SIG-M5 treated with dmso at 0.1 percent for 504 hours (cell line): ENCODE results near the gene ARHGAP26.

Experiments used
- DNase-seq: peaks from one replicate; lab custom pipeline; 2025; ENCODE audit not compliant: unreplicated experiment; lab: John Stamatoyannopoulos, UW

Gene ARHGAP26

DNA sequence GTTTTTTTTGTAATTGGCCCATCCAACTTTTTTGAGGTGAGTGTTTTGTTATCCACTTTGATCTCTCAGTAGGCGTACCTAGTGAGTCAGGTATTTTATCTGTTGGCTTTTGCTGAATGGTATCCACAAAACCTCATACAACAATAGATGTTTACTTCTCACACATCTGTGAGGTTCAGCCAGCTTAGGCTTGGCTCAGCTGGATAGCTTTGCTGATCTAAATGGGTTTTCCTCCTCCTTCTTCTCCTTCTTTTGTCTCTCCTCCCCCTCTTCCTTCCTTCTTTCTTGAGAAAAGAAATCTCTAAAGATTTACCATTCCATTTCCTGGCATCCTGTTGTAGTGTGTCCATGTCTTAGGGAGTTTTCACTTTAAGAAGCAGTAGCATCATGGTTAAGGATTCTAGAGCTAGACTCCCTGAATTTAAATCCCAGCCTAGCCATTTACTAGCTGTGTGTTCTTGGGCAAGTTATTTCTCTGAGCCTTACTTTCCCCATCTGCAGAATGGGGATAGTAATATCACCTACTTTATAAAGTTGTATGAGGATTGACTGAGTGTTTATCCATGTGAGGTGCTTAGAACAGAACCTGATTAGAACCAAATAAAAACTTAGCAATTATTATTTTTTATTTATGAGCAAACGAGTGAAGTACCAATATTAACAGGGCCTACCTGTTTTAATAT, 126.3 kb downstream of the ARHGAP26 start:
- DNase-seq, result no peak

DNA sequence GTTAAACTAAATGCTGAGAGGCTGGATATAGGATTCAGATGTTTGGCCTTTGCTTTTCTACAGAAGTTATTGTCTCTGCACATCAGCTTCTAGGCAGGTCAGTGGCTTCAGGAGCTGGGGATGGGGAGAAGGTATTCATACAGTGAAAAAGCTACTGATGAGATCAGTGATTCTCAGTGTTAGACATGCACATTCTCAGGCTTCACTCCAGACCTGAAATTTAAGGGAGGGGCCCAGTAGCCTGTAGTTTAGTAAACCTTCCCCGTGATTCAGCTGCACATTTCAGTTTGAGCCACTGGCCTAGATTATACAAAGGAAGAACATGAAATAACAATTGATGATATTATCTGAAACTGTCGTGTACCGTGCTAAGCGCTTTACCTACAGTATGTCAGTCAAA, 127.2 kb downstream of the ARHGAP26 start:
- no peak for DNase-seq

DNA sequence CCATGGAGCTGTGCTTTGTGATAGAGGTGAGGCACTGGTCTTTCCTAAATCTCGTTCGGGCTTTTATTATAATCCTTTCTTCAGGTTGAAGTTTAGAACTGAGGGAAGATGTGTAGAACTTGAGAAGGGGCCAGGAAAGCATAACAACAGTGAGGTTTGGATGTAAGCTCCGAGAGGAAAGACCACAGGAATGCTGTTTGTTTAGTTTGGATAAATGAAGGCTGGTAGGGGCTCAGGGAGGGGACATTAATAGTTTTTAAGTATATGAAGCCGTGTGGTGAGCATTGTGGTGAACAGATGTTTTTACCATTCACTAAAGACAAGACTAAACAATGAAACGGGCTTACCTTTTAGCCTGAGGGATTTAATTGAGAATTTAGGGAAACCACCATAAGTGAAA, 130.8 kb downstream of the ARHGAP26 start:
- DNase-seq, result no peak

DNA sequence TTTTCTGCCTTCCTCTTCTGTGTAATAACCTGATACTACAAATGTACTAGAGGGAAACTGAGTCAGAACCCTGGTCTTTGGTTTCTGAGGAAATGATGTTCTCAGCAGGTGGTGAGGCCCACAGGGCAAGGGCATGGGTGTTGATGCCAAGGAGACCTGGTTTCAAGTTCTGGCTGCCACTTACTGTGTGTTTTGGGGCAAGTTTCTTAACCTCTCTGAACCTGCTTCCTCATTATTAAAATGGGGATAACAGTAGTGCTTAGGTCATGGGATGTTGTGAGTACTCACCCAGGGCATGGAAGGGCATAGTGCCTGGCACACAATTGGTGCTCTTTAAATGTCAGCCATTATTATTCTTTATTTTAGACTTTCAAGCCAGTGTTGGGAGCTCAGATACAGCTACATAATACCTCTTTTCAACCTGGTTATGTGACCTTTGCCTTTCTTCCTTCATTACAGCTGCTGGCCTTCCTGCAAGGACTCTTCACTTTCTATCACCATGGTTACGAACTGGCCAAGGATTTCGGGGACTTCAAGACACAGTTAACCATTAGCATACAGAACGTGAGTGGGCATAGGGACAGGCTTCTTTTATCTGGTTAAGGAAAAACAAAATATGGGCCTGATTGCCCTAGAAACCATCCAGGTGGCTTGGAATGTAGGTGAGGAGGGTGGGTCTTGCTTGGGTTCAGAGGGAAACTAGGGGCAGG, 131.5 kb downstream of the ARHGAP26 start:
- no peak for DNase-seq

DNA sequence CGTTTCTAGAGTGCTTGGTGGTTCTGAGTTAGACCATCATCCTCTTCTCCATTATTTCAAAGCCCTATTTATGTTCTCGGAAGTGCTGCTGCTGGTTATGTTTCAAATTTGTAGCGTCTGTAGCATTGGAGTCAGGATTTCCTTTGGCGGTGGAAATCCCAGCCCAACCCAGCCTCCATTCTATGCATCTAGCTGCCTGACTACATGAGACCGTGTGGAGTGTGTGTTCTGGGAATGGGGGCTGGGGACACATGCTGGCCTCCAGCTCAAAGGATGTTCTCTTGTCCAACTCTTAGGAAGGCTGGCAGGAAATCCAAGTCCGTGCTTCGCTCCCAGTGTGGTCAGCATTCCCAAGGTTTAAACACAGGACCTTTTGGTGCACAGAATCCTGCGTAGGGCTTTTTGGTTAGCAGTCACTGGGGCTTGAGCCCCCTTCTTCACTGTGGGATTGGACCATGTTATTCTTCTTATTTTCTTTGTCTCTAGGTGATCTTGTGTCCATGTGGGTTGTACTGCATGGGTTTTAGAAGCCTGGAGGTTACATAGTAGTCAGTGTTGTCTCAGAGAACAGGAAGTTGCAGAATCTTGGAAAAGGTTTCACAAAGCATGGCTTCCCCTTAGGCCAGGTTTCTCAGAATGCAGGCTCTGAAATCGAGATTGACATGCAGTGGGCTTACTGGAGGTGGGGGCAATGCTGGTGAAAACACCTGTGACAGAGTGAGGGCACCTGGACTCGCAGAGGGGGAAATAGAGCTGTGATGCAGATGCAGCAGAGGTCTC, 132.2 kb downstream of the ARHGAP26 start:
- peak; percentile 68 for DNase-seq

DNA sequence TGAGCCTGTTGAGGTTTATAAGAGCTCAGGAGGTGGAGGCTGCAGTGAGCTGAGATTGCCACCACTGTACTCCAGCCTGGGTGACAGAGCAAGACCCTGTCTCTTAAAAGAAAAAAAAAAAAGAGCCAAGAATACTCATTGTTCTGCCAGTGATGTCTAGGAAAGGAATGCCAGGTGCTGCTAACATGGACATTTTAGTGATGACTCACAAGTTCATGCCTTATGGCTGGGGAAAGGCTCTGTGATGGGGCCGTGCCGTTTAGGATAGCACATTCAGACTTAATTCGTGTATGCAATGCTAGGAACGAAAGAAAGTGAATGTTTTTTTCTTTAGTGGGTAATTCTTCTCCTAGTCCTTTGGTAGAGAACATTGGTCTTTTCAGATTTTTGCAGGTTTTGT, 134.2 kb downstream of the ARHGAP26 start:
- no peak for DNase-seq

DNA sequence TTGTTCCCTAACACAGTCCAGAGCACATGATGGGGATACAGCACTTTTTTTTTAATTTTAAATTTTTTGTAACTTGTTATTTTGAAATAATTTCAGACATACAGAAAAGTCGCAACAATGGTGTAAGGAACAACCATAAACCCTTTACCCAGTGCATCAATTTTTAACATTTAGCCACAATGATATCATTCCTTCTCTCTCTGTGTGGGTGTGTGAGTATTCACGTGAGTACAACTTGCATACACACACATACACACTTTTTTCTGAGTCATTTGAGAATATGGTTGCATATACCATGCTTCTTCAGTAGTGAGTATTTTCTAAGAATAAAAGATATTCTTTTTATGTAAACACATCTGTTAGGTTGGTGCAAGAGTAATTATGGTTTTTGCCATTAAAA, 135.2 kb downstream of the ARHGAP26 start:
- DNase-seq, result no peak

DNA sequence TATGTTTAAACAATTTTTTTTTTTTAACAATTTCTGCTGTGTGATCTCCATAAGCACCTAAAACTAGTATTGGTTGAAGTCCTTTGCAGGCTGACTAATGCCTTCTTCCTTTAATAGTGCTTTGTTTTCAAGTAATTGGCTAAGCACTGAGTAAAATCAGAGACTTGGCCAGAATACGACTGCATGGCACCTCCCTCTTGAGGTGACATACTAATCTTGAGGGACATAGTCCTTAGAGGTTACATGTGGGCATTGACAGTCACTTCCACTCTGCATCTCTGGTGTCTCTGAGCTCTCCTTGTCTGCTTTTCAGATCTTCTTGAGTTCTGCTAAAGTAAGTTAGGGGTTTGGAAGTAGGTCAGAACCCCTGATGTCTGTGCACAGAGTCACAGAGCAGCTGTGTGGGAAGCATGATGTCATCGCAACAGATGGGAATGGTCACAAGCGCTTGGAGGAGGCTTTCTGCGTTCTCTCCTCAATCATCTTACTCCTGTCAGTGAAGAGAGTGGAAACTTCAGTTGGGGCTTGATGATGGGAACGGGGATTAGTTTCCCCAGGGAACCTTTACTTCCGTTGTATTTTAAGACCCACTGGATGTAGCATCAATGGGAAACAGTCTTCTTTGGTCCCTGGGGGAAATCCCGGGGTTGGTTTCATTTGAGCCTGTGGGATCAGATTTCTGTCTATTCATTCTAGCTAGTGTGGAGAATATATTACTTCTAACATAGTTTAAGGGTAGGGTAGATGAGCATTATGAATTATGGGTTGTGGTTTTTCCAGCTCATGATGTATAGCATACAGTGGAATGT, 136.9 kb downstream of the ARHGAP26 start:
- DNase-seq, result no peak

DNA sequence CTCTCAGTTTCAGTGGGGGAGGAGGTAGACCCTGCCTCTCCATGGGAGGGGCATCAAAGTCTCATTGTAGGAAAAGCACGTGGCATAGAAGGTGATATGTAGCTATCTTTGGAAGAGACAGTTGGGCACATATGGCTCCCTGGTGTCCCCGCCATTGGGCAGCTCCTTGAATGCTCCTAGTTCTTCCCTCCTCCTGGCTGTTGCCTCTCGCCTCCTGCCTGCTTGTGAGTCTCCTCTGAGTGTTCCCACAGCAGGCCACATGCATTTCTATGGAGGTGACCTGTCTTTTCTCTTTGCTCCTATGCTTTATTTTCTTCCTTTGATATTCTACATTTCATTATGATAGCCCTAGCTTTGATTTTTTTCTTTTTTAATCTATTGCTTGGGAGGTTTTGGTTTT, 138.5 kb downstream of the ARHGAP26 start:
- DNase-seq, result no peak

DNA sequence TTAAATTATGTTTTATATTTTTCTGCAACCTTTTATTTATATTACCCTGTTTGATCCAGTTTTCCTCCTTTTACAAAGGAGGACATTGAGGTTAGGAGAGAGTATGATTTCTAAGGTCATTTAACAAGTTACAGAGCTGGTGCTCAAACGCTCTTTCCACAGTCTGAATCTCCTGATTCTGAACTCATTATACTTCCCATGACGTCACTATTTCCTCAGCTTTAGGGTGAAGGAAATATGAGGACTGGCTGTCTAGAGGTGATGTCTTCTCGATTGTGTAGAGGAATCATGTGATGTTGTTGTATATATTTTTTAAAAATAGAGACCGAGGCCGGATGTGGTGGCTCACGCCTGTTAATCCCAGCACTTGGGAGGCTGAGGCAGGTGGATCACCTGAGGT, 140.0 kb downstream of the ARHGAP26 start:
- DNase-seq, result no peak

DNA sequence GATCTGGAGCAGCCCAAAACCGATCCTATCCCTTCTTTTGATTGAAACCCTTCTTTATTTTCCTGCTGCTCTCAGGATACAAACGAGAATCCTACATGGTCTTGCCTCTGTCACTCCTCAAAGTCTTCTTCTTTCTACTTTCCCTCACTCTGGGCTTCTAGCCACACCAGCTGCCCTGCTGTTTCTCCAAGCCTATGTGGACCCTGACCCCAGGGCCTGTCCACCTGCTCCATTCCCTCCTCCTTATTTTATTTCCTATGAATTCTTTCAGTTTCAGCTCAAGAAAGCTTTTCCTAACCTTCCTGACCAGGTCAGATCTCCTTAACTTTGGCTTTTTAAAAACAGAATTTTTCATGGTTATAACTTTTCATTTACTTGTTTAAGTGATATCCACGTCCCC, 141.0 kb downstream of the ARHGAP26 start:
- DNase-seq, result no peak

DNA sequence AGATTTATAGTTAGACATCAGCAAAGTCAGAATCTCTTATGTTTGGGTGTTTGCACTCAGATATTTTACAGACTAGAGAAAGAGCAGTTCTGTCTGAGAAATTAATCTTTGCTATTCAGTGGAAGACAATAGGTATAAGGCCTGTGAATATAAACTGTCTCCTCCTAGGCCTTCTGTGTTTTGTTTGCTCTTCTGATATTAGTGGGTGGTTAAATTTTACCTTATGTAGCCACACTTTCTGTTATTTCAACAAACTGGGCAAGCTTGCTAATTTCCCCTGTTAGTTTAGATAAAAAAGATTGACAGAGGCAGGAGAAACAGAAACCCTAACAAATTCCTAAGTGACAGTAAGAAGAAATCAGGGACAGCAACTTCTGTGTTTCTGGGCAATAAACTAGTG, 141.6 kb downstream of the ARHGAP26 start:
- DNase-seq, result no peak

DNA sequence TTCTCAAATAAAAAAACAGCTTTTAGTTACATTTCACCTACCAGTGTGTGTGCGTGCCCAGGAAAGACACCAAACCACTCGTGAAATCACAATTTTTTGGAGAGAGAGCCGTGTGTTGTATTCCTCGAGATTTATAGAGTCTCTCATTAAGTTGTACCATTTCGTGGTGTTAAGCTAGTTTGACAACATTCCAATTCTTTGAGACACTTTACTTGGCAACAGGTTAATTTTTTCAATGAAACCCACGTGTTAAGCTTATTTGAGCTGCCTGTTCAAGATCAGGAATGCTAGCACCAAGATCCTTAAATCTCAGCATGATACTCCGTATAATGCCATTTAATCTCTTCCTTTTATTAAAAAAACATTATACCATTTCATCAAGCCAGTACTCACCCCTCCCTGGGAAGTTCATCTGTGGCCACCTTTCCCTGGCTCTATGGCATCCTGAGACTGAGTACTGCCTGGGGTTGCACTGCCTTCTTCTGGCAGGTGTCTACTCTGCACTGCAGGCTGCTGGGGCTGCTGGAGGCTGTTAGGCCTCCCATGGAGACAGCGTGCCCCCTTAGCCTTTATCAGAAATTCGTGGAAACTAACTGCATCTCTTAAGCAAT, 143.7 kb downstream of the ARHGAP26 start:
- no peak for DNase-seq

DNA sequence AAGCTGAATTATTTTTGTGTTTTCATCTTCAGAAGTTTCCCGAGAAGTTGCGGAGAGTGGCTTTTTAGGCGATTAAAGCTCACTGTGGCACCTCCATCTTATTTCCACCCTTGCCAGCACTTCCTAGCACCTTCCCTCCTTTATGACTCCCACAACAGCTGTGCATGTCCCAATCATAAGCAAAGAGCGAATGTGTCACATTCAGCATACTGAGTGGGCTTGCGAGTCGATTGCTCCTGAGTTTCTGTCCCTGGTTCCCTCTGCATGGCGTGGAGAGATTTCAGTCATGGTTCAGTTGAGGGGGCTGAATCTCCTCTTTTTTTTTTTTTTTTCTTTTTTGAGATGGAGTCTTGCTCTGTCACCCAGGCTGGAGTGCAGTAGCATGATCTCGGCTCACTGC, 144.9 kb downstream of the ARHGAP26 start:
- DNase-seq, result no peak

DNA sequence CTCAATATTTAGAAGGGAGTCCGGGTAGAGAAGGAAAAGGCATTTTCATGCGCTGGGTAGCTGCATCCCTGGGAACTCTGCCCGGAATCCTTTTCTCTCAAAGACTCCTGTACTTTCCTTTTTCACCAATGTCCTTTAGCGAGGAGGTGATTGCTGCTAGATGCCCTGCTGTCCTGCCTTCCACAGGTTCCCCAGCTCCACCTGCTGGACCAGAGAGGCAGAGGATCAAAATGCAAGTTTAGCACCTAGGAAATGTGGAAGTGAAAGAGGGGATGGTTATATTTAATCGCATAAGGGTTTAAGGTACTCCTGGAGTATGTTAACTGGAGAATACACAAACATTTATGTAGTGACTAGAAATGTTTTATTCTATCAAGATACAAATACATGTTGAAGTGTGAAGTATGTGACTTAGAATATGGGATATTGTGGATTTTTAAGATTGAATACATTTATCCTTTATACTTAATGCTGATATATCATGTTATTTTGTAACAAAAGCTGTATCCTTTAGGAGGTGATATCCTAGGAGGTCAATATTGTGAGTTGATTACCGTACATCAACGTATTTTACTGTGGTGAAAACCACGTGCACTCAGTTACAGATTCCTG, 145.7 kb downstream of the ARHGAP26 start:
- DNase-seq, result peak; percentile 82

DNA sequence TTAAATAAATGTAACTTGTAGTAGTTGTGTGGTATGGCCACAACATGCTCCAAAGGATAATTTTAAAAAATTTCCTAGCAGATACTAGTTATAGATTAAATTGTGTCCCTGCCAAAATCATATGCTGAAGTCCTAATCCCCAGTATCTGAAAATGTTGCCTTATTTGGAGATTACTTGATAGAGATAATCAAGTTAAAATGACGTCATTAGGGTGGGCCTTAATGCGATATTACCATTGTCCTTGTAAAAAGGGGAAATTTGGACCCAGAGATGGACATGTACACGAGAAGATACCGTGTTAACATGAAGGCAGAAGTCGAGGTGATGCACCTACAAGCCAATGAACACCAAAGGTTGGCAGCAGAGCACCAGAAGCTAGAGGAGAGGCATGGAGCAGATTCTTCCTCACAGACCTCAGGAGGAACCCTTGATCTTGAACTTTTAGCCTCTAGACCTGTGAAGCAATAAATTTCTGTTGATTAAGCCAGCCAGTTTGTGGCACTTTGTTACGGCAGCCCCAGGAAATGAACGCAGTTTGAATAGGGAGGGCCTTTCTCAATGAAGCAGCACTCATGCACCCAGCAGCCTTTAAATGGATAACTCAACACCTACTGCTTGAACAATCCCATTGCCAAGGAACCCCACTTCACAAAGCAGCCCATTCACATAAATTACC, 148.9 kb downstream of the ARHGAP26 start:
- peak; percentile 66 for DNase-seq

DNA sequence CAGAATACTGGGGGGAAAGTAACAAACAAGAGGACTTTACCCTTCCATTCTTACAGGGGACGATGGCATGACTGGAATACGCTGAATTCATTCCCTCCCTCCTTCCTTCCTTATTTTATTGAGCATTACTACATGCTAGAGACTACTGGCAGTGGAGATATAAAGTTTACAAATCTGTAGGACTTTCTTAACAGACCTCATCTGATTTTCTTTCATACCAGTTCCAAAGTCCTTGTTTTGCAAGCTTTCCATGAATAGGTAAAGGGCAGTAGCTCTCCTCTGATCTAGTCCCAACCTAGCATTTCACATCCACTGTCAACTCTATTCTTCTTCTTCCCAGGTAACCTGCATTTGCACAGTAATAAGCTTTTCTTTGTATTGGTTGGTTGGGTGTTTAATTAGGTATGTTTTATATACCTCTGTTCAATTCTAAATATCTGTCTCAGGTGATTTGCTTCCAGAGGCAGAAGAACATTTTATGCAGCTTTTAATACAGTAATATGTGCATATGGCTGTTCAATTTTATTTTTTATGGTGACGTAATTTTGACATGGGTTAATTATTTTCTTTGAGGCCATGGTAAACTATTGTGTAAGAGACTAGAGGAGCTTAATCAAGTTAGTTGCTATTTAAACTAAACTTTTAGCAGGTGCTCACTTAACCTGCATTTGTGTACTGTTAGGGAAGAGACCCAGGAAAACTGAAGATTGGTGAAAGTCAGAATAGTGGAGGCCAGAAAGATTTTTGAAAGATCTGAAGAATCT, 150.9 kb downstream of the ARHGAP26 start:
- DNase-seq, result no peak

DNA sequence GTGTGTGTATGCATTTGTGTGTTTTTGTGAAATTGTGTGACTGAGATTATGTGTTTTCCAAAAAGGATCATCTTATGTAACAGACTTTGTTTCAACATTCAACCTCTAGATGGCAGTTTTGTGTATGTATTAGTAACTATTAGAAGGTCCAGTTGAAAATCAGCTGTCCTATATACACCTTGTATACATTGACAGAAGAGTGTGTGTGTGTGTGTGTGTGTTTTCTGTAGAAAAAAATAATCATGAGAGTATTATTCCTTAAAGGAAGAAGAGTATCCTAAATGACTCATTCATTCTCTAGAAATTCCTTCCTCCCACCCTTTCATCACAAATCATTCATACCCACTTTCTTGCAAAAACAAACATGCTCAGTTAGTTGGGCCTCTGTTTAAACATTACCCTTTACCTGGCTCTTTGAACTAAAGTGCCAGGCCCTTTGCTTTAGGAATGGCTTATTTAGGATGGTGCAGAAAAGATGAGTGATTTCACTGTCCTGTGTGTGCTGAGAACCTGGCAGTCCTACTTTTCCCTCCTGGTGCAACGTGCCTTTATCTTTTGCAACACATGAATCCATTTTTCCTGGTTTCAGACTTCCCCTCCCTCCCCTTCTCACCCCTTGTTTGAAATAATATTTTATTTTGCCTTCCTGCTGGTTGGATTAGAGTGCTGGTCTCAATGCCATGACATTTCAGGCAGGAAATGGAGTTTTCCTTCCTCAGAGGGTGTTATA, 152.2 kb downstream of the ARHGAP26 start:
- DNase-seq, result peak; percentile 70
